NCI-H774 (cell line): ENCODE measurements around the gene POU2AF3.

Source experiments
- DNase-seq: peaks from one replicate; lab custom pipeline; 2025; lab: John Stamatoyannopoulos, UW

Gene POU2AF3

GRCh38 chr11:111329306-111330204, 31.2 kb downstream of the POU2AF3 start:
- no peak for DNase-seq

- DNase-seq, result no peak
Observed at GRCh38 chr11:111330234-111330893, 32.0 kb downstream of the POU2AF3 start.

- DNase-seq, result no peak
Observed at GRCh38 chr11:111331711-111332479, 33.5 kb downstream of the POU2AF3 start.

GRCh38 chr11:111334532-111335502, 36.5 kb downstream of the POU2AF3 start:
- peak; percentile 83 for DNase-seq

GRCh38 chr11:111335549-111335948, 37.2 kb downstream of the POU2AF3 start:
- no peak for DNase-seq

GRCh38 chr11:111336062-111336461, 37.7 kb downstream of the POU2AF3 start:
- no peak for DNase-seq

GRCh38 chr11:111336582-111337256, 38.4 kb downstream of the POU2AF3 start:
- DNase-seq, result no peak

GRCh38 chr11:111339758-111340388, 41.5 kb downstream of the POU2AF3 start:
- no peak for DNase-seq

GRCh38 chr11:111342329-111342728, 44.0 kb downstream of the POU2AF3 start:
- DNase-seq, result no peak

- no peak for DNase-seq
Observed at GRCh38 chr11:111344032-111344431, 45.7 kb downstream of the POU2AF3 start.

GRCh38 chr11:111347002-111347722, 48.8 kb downstream of the POU2AF3 start:
- no peak for DNase-seq

- DNase-seq, result no peak
Observed at GRCh38 chr11:111347723-111348115, 49.4 kb downstream of the POU2AF3 start.

GRCh38 chr11:111348147-111348546, 49.8 kb downstream of the POU2AF3 start:
- DNase-seq, result no peak

- no peak for DNase-seq
Observed at GRCh38 chr11:111349191-111349695, 50.9 kb downstream of the POU2AF3 start.

- DNase-seq, result no peak
Observed at GRCh38 chr11:111350811-111351210, 52.5 kb downstream of the POU2AF3 start.

GRCh38 chr11:111351374-111352055, 53.2 kb downstream of the POU2AF3 start:
- no peak for DNase-seq

GRCh38 chr11:111352231-111352746, 53.9 kb downstream of the POU2AF3 start:
- DNase-seq, result no peak

- no peak for DNase-seq
Observed at GRCh38 chr11:111352935-111353710, 54.8 kb downstream of the POU2AF3 start.
